Epithelial cell of proximal tubule (primary cell): ENCODE results near the gene TFF2. TPM values are rescaled to one million over a fixed set of nuclear protein-coding genes. Genes with fewer than 3 reads are reported as not detected.

Experiments
- DNase-seq: peaks from one replicate; pipeline ENCODE4 v3.0.0-alpha.2; 2011; ENCODE audit warnings: low read depth
- H3K4me3 ChIP-seq: 2 replicates; pipeline ENCODE4 v1.5.1; 2011; ENCODE audit warnings: low read depth, mild to moderate bottlenecking, low read length
- total RNA-seq: library from RNA; depleted of rRNA; stranded (reverse); fragments of >200 nt; gene quantifications from 2 replicates; pipeline ENCODE4 v1.2.3, GENCODE V29; 2015
- TF ChIP-seq, protein P1 (sequence below): conservative IDR thresholded peaks from 2 replicates; pipeline ENCODE4 v1.5.1; 2012; ENCODE audit warnings: low read depth, mild to moderate bottlenecking, low read length

The TFF2 gene
- total RNA-seq, 1 donor from 2014 or later: not detected

DNA sequence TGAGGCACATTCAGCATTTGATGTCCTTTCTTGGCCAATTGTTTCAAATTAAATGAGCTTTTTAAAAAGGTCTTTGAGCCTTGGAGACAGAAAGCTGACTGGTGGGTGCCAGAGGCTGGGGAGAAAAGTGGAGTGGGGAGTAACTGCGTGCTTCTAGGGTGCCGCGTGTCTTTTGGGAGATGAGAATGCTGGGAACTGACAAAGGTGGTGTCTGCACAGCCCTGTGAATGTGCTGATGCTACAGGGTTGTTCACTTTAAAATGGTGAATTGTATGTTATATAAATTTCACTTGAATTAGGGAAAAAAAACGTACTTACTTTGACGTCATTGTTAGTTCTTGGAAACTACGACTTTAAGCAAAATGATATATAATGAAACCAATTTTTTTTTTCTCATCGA is 23.7 kb upstream of the TFF2 start:
- TF ChIP-seq, protein P1, sequence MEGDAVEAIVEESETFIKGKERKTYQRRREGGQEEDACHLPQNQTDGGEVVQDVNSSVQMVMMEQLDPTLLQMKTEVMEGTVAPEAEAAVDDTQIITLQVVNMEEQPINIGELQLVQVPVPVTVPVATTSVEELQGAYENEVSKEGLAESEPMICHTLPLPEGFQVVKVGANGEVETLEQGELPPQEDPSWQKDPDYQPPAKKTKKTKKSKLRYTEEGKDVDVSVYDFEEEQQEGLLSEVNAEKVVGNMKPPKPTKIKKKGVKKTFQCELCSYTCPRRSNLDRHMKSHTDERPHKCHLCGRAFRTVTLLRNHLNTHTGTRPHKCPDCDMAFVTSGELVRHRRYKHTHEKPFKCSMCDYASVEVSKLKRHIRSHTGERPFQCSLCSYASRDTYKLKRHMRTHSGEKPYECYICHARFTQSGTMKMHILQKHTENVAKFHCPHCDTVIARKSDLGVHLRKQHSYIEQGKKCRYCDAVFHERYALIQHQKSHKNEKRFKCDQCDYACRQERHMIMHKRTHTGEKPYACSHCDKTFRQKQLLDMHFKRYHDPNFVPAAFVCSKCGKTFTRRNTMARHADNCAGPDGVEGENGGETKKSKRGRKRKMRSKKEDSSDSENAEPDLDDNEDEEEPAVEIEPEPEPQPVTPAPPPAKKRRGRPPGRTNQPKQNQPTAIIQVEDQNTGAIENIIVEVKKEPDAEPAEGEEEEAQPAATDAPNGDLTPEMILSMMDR: no peak
- DNase-seq: no peak
- no peak overlapping the region for H3K4me3 ChIP-seq

DNA sequence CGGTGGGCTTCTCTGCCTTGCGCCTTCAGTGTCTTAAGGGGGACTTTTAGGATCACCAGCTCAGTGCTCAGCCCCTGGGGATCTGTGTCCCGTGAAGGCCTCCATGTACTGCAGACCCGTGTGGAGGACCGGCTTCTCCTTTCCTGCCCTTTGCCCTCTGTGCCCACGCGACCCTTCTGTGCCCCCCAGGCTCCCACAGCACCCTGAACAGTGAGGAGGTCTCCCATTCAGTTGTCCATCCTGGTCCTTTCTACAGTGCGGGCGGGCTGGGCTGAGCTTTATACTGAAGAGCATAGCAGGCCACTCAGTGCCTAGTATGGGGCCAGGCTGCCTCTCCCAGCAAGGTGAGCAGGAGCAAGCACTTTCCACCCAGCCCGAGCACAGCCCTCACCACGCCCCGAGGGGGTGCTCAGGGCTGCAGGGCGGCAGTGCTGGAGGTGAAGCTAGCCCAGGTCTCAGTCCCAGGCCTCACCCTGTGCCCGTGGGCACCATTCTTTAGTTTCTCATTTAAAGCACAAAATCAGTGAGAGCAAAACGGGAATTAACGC is 23.2 kb upstream of the TFF2 start:
- DNase-seq: no peak
- no peak overlapping the region for H3K4me3 ChIP-seq
- TF ChIP-seq, protein P1: no peak

DNA sequence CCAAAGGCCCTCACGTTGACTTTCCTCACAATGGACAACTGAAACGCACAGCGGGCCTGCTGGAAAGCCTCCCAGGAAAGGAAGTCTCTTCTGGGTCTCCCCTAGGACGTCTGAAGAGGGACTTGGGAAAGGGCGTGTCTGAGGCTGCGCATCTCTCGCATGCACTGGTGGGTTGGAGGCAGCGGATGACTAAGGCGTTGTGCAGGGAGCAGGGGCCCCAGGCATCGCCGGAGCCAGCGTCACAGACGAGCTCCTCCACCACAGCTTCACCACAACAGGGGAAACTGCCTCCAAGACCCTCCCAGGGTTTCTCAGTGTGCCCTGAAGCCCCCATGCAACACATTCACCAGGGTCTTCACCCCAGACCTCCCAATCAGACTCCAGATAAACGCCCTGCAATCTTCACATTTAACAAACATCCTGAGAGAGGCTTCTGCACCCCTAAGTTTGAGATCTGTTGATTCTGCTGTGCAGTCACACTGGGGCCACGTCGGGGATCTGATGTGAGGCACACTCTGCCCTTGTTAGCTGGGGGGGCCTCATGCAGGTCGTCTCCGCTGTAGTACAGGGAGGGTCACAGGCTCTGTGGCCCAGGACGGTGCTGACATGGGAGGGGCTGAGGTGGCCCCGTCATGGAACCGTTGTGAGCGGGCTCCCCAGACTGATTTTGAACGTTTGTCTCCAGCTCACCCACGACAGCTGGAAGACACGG is 22.6 kb upstream of the TFF2 start:
- no peak for DNase-seq
- TF ChIP-seq, protein P1: no peak

DNA sequence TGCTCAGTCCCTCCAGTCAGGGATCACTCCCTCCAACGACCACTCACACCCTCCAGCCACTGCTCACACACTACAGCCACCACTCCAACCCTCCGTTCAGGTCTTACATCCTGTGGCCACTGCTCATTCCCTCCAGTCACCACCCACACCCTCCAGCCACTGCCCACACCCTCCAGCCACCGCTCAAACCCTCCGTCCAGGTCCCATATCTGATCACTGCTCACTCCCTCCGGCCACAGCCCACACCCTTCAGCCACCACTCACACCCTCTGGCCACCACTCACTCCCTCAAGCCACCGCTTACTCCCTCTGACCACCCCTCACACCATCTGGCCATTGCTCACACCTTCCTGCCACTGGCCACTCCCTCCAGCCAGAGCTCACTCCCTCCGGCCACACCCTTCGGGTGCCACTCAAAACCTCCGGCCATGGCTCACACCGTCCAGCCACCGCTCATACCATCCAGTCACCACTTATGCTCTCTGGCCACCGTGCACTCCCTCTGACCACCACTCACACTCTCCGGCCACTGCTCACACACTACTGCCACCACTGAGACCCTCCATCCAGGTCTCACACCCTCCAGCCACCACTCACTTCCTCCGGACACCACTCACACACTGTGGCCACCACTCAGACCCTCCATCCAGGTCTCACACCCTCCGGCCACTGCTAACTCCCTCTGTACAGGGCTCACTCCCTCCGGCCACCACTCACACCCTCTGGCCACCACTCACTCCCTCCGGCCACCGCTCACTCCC is 20.3 kb upstream of the TFF2 start:
- H3K4me3 ChIP-seq: no peak overlapping the region
- no peak for DNase-seq
- TF ChIP-seq, protein P1: no peak

More for the DNA sequence above, 22.6 kb upstream of the TFF2 start:
- no peak overlapping the region for H3K4me3 ChIP-seq

DNA sequence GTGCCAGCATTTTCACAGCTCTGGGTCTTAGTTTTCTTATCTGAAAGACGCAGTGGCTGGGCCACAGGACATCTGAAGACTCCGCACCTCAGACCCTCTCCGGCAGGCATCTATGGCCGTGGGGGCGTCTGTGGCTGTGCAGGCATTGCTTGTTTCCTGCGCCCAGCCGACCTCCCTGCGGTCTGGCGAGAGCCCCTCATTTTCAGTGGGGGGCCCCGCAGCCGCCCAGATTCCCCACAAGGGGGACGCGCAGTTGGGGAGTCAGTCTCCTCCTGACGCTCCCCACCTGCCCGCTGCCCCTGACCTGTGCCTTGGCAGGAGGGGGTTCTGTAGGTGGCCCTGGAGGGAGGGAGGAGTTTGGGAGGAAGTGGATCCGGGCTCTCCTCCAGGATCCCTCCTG is 19.0 kb upstream of the TFF2 start:
- TF ChIP-seq, protein P1: no peak
- H3K4me3 ChIP-seq: no peak overlapping the region
- no peak for DNase-seq

DNA sequence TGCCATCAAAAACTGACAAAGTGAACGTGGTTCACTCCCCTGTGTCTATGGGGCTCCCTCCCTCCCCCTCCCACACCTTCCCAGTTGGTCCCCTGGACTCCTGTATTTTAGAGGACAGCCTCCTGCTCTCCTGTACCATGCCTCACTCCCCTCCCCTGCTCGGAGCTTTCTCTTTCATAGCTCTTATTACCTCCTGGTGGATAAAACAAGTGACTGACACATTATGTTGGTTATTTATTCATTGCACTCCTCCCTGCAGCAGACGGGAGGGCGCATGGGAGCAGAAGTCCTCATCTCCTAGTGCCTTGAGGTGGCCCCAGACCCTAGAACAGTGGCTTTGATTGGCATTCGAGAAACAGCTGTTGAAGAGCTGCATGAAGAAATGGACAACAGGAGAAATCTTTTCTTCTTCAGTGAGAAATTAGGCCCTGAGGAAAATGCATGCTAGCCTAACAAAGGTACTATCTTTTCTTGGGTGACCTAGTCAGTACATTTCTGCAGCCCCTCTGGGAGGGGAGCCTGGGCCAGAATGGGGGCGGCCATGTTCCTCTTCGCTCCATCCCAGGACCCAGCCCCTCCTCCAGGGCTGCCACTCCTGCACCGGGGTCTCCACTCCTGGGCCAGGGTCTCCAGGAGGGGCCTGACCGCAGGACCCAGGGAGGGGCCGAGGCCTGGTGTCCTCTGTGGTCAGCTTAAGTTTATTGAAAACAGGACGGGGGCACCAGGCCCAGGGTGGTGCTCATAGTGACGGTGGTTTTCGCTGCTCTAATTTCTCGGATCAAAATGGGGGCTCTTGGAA is 16.8 kb upstream of the TFF2 start:
- DNase-seq: no peak
- TF ChIP-seq, protein P1: no peak
- H3K4me3 ChIP-seq: no peak overlapping the region
